Coronary artery (tissue), 2 donors: Measurements from ENCODE around the gene RABL6.

Experiments used
- DNase-seq: peaks from one replicate; pipeline ENCODE4 v3.0.0-alpha.2; 2017; ENCODE audit warnings: low spot score
- H3K27ac ChIP-seq, 2 donors: fragments of 200-600 bp; sonication (generic); one replicate each; pipeline ENCODE4 v1.5.1; 2016 to 2019
- H3K4me3 ChIP-seq: fragments of 200-600 bp; sonication (generic); 2 replicates; pipeline ENCODE4 v1.5.1; 2016; ENCODE audit warnings: mild to moderate bottlenecking, moderate library complexity
- TF ChIP-seq, protein P1 (sequence below): fragments of 200-600 bp; sonication (generic); IDR thresholded peaks from one replicate; pipeline ENCODE4 v1.5.1; 2019; ENCODE audit warnings: antibody characterized with exemption

RABL6 gene

DNA sequence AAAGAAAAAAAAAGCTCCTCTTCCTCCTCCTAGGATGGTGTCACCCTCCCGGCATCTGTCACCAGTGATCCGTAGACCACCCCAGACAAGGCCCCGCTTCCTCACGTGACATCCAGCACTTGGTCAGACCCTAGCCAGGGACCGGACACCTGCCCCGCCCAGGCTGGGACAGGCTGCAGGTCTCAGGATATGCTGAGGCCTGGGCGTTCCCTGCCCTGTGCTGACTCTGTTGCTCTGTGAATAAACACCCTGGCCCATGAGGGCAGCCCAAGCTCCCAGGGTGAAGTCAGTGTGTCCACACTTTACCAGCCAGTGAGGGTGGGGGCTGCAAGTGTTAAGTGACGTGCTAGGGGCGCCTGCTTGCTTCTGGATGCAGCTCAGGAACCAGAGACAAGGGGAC is 52.8 kb downstream of the RABL6 start:
- no peak overlapping the region for H3K27ac ChIP-seq

DNA sequence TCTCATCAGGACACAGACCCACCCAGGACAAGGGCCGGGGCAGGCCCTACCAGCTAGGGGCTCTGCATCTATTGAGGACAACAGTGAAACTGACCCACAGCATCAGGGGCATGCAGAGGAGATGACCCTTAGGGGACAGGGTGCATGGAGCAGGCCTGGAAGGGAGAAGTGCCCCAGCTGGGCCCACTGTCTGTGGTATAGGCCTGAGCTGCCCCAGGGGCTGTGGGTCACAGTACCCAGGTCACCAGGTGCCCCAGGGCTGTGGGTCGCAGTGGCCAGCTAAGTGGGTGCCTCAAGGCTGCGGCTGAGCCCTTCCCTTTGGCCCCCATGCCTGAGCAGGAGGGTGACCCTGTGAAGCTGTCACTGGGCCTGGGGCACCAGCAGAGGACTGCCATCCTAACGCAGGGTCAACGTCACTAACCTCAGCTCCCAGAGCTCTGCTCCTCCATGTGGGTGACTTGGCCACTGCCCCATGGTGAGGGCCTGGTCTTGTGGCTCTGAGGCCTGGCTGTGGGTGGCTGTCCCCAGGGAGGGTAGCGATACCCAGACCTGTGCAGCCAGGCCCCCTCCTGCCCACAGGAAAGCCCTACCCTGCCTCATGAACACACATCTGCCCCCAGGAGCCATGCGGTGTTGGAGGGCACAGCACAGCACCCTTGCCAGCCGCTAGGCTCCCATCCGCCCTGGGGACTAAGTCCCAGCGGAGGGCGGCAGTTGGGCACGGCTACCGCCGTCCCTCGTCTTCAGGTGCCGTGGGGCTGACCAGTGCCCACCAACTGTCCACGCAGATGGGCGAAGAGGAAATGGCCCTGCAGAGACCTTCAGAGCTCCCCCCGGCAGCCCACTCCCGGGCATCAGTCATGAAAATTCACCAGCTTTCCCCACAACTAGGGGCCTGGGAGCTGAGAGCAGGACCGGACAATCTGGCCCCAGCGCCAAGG is 53.5 kb downstream of the RABL6 start:
- Histone ChIP-seq H3K4me3 (no peak overlapping the region), H3K27ac (no peak overlapping the region)
- no peak for DNase-seq
- TF ChIP-seq, protein P1, sequence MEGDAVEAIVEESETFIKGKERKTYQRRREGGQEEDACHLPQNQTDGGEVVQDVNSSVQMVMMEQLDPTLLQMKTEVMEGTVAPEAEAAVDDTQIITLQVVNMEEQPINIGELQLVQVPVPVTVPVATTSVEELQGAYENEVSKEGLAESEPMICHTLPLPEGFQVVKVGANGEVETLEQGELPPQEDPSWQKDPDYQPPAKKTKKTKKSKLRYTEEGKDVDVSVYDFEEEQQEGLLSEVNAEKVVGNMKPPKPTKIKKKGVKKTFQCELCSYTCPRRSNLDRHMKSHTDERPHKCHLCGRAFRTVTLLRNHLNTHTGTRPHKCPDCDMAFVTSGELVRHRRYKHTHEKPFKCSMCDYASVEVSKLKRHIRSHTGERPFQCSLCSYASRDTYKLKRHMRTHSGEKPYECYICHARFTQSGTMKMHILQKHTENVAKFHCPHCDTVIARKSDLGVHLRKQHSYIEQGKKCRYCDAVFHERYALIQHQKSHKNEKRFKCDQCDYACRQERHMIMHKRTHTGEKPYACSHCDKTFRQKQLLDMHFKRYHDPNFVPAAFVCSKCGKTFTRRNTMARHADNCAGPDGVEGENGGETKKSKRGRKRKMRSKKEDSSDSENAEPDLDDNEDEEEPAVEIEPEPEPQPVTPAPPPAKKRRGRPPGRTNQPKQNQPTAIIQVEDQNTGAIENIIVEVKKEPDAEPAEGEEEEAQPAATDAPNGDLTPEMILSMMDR, result no peak

More for the DNA sequence above, 52.8 kb downstream of the RABL6 start:
- H3K4me3 ChIP-seq, result no peak overlapping the region
- DNase-seq, result no peak
- TF ChIP-seq, protein P1, result no peak

DNA sequence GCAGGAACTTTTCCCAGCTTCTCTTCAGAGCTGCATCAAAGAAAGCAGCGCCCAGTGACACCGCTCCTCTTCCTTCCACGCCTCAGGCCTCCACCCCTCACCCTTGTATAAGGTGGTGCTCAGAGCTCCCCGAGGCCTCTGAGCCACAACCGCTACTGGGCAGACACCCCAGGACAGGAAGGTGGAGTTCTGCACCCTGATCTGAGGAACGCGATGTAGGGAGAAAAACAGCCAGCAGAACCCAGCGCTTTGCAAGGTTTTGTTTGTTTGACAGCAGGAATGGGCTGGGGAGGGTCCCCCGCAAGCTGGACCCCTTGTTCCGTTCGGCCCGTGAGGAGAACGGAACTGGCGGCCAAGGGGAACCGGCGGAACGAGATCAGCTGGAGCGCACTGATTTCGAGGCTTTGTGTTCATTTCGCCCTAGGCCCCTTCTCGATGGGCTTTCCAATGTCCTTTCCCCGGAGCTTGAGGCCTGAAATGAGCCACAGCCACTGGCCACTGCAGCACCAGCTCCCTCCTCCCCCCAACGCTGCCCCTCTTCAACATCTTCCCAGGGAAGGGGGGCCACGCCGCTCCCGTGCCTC is 54.2 kb downstream of the RABL6 start:
- Histone ChIP-seq H3K4me3 (no peak overlapping the region), H3K27ac (no peak overlapping the region)
- TF ChIP-seq, protein P1, result no peak
- DNase-seq, result no peak

DNA sequence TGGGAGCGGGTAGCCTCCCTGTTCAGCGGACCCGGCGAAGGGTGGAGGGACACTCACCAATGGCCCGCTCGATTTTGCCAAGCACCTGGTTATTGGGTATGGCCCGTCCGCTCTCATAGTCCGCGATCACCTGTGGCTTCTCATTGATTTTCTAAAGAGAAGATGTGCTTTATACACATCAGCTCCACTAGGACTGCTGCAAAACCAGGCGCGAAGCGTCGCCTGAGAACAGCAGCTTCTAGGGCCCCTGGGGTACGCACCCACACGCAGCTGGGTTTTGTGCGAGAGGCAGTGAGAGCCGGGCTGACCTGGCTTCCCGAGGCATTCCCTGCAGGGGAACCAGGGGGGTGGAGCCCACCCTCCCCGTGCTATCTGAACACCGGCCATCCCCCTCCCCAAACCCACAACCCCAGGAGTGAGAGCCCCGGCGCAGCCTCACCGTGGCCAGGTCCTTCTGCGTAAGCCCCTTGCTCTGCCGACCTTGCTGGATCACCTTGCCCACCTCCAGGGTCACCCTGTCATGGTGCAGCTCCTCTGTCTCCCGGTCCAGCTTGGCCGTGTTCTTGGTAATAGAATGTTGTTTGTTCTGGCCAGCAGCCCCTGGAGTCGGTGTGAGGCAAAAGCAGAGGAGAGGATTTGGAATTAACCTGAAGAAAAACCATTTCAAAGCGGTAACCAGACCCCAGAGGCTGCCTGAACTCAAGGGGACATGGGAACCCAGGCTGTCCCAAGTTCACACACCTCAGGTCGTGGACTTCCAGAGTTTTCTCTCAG is 55.3 kb downstream of the RABL6 start:
- Histone ChIP-seq H3K4me3 (no peak overlapping the region), H3K27ac (no peak overlapping the region)
- TF ChIP-seq, protein P1, result no peak
- no peak for DNase-seq

DNA sequence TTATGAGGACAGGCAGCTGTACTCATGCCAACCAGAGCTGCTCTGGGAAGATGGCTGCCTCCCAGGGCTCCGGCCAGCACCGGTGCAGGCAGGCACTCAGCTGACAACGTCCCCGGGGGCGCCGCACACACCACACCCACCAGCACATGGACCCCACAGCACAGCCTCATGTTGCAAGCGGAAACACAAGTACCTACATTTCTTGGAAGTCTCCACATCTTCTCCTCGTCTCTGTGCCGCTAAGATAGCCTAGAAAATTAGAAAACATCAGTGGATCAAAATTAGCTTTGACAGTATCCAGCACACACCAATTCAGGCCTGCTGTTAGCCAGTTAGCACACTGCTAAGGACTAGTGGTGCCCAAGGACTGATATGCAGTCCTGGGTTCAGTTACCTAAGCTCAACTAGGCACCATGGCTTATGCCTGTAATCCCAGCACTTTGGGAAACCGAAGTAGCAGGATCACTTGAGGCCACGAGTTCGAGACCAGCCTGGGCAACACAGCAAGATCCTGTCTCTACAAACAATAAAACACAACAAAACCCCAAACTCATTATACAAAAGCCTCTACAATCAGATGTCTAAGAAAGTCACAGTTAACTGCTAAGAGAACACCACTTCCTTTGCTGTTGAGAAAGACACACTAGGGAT is 56.0 kb downstream of the RABL6 start:
- Histone ChIP-seq H3K4me3 (no peak overlapping the region), H3K27ac (no peak overlapping the region)
- no peak for DNase-seq
- TF ChIP-seq, protein P1, result no peak

DNA sequence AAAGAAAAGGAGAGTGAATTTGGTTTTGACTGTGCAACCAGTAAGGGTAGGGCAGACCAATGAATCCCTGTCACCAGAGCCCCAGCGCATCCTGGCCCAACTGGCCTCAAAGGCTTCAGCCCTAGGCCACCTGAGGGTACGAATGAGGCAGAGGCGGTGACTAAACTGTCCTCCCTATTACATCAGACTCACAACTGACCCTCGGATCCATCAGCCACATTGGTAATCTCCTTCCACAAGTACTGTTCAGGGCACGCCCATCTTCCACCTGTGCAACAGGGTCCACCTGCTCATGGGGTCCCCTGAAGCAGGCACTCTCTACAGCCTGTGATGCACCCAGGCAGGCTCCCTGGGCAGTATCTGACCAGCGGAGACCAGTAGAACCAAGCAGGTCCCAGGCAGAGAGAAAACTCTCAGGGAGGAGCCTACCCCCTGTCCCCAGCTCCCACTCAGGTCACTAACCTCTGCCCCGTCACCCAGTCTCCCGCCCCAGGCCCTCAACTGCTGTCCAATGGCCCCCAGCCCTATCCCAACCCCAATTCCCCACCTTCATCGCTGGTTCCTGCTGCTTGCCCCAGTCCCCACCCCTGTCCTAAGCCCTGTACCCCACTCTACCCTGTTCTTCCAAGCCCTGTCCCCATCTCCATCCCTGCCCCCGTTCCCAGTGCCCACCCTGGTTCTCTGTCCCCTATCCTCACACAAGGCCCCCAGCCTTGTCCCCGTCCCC is 57.5 kb downstream of the RABL6 start:
- TF ChIP-seq, protein P1, result no peak
- DNase-seq, result peak; percentile 72
- Histone ChIP-seq H3K27ac (peak overlapping the region; percentile 74 to 95), H3K4me3 (peak overlapping the region; percentile 100)
